ENCODE data around the gene OSBP2. TPM values are rescaled to one million over a fixed set of nuclear protein-coding genes. Genes with fewer than 3 reads are reported as not detected.
"Not testable (repeated sequence)": the region's sequence is repeated elsewhere in the genome, so short reads cannot be mapped to it uniquely, and the experiment has no call there.

The OSBP2 gene
- polyA plus RNA-seq, 1 experiment: 0.77 TPM

- CTCF ChIA-PET: interaction anchor here (1.2 to 1.9 kb wide), 2 partner anchors 10 to 53 kb away, joined by 3 to 7 read pairs; no protein-coding TSS in a partner anchor
- DNase-seq (ENCODE audit: low read depth): no peak
- TF ChIP-seq CTCF (IDR thresholded peaks at IDR 0.05; ENCODE audit: insufficient read depth, low read depth, low read length): no peak
- POLR2A ChIA-PET: no interaction called here
- no peak overlapping the region for H3K4me3 ChIP-seq (ENCODE audit: low read depth, low read length)
- H3K36me3 ChIP-seq (ENCODE audit: control insufficient read depth, insufficient read depth, low read length): no peaks in the 10 kb centered on the region
- no peaks in the 10 kb centered on the region for H3K27me3 ChIP-seq (ENCODE audit: control insufficient read depth, insufficient read depth, low read length)
These were observed 7.2 kb downstream of the OSBP2 start for GRCh38 chr22:30701872-30702271.

GRCh38 chr22:30702856-30703255 lies 8.2 kb downstream of the OSBP2 start:
- Histone ChIP-seq H3K4me3 (ENCODE audit: low read depth, low read length) (no peak overlapping the region), H3K27me3 (ENCODE audit: control insufficient read depth, insufficient read depth, low read length) (no peaks in the 10 kb centered on the region), H3K36me3 (ENCODE audit: control insufficient read depth, insufficient read depth, low read length) (no peaks in the 10 kb centered on the region)
- DNase-seq (ENCODE audit: low read depth): no peak
- TF ChIP-seq CTCF (IDR thresholded peaks at IDR 0.05; ENCODE audit: insufficient read depth, low read depth, low read length): no peak
- POLR2A ChIA-PET: no interaction called here
- CTCF ChIA-PET: interaction anchor here (0.9 to 1.2 kb wide), 2 partner anchors 9 to 68 kb away, joined by 3 read pairs; no protein-coding TSS in a partner anchor

DNA sequence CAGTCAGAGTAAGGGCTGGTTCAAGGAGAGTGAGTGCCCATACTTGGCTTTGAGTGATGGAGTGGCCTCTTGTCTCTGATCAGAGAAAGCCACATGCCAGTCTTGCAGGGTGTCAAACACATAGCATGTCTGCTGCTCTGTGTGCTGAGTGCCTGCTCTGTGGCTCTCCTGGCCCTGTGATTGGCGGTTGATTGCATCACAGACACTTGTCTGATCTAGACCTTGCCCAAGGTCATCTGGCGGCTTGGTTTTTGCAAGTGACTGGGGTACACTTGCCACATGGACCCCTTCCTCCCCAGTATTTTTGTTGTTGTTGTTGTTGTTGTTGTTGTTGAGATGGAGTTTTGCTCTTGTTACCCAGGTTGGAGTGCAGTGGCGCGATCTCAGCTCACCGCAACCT lies 10.3 kb downstream of the OSBP2 start:
- no peaks in the 10 kb centered on the region for H3K27me3 ChIP-seq (ENCODE audit: control insufficient read depth, insufficient read depth, low read length)
- no peaks in the 10 kb centered on the region for H3K36me3 ChIP-seq (ENCODE audit: control insufficient read depth, insufficient read depth, low read length)
- DNase-seq (ENCODE audit: low read depth): no peak
- no peak overlapping the region for H3K4me3 ChIP-seq (ENCODE audit: low read depth, low read length)
- TF ChIP-seq CTCF (IDR thresholded peaks at IDR 0.05; ENCODE audit: insufficient read depth, low read depth, low read length): no peak
- ChIA-PET CTCF (interaction anchor here (1.9 kb wide), 1 partner anchor 71 kb away, joined by 12 read pairs; no protein-coding TSS in a partner anchor), POLR2A (no interaction called here)

DNA sequence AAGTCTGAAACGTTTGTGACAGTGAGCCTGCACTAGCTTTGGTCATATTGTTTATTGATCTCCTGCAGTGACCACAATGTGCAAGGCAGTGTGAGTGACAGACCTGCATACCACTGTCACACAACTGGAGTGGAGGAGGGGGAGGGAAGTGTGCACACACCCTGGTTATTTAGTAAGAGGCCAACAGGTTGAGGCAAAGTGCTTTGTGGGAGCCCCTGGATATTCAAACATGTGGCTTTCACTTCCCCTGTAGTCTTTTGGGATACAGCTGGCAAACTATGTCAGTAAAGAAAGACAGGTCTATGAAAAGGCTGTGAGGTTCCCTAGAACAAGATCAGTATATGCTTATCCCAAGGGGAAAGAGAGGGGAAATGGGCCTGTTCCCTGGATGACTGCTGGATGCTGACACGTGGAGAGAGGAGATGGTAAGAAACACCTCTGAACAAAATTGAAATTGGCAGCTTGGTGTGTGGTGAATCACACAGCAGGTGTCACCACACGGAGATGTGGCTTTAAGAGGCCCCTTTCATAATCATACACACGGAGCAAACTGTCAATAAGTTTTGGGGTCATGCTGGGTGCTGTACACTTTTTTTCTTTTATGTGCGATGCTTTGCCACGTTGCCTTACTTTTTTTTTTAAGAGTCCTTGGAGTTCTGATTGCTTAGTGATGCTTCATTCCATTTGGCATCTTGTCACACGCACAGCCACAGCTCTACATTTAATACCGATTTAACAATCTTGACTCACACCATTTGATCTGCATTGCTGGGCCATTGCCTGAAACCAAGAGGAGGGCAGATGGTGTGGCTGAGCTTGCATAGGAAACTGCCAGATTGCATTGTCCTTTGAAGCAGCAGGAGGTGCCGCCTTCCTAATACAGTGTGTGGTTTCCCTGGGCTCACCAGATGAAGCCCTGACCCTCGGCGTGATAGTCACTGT lies 11.3 kb downstream of the OSBP2 start:
- DNase-seq (ENCODE audit: low read depth): peak; percentile 87
- ChIA-PET POLR2A (interaction anchor here (0.5 kb wide), 1 partner anchor 51 kb away, joined by 3 read pairs; no protein-coding TSS in a partner anchor), CTCF (interaction anchor here (0.9 to 1.9 kb wide), 3 partner anchors 22 to 72 kb away, joined by 3 to 12 read pairs (median 4); no protein-coding TSS in a partner anchor)
- no peak for TF ChIP-seq CTCF (IDR thresholded peaks at IDR 0.05; ENCODE audit: insufficient read depth, low read depth, low read length)
- Histone ChIP-seq H3K36me3 (ENCODE audit: control insufficient read depth, insufficient read depth, low read length) (no peaks in the 10 kb centered on the region), H3K27me3 (ENCODE audit: control insufficient read depth, insufficient read depth, low read length) (no peaks in the 10 kb centered on the region), H3K4me3 (ENCODE audit: low read depth, low read length) (no peak overlapping the region)

- H3K4me3 ChIP-seq (ENCODE audit: low read depth, low read length): not testable (repeated sequence)
- CTCF ChIA-PET: interaction anchor here (0.6 to 1.0 kb wide), 2 partner anchors 11 to 45 kb away, joined by 3 read pairs; no protein-coding TSS in a partner anchor
These were observed 15.3 kb downstream of the OSBP2 start for GRCh38 chr22:30709980-30710379.

More at GRCh38 chr22:30709980-30710379, 15.3 kb downstream of the OSBP2 start:
- H3K36me3 ChIP-seq (ENCODE audit: control insufficient read depth, insufficient read depth, low read length); POLR2A ChIA-PET; DNase-seq (ENCODE audit: low read depth); H3K27me3 ChIP-seq (ENCODE audit: control insufficient read depth, insufficient read depth, low read length): not testable (repeated sequence)
